ENCODE results near the gene DRG2. TPM values are rescaled to one million over a fixed set of nuclear protein-coding genes. Genes with fewer than 3 reads are reported as not detected.

The DRG2 gene
- total and polyA plus RNA-seq, 2 of the 13 experiments (the other 11 are each of a cell fraction or from before 2014, with no cell fraction given), result 20.1 to 26.6 TPM

- TF ChIP-seq RNF219 (CRISPR knock-in tag; IDR thresholded peaks at IDR 0.05), result no peak
- peak; percentile 36; the same call in 1 of the 2 replicates for TF ChIP-seq ZKSCAN1 (IDR thresholded peaks at IDR 0.05; ENCODE audit: low read length)
- TF ChIP-seq ZNF331 (CRISPR knock-in tag; IDR thresholded peaks at IDR 0.05), result 0 out of 2 replicates have a peak, but pooled peaks have one; percentile 39
- TF ChIP-seq, protein P1, sequence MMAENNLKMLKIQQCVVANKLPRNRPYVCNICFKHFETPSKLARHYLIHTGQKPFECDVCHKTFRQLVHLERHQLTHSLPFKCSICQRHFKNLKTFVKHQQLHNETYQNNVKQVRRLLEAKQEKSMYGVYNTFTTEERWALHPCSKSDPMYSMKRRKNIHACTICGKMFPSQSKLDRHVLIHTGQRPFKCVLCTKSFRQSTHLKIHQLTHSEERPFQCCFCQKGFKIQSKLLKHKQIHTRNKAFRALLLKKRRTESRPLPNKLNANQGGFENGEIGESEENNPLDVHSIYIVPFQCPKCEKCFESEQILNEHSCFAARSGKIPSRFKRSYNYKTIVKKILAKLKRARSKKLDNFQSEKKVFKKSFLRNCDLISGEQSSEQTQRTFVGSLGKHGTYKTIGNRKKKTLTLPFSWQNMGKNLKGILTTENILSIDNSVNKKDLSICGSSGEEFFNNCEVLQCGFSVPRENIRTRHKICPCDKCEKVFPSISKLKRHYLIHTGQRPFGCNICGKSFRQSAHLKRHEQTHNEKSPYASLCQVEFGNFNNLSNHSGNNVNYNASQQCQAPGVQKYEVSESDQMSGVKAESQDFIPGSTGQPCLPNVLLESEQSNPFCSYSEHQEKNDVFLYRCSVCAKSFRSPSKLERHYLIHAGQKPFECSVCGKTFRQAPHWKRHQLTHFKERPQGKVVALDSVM (CRISPR knock-in tag; IDR thresholded peaks at IDR 0.05), result 0 out of 2 replicates have a peak, but pooled peaks have one; percentile 33
- peak; percentile 82; the same call in 1 of the 2 replicates for TF ChIP-seq ZBTB7B (CRISPR knock-in tag; IDR thresholded peaks at IDR 0.05)
- TF ChIP-seq ZFY (CRISPR knock-in tag; IDR thresholded peaks at IDR 0.05), result peak; percentile 57
- 0 out of 4 replicates have a peak, but pooled peaks of 1 of the 2 experiments have one; percentile 13 for TF ChIP-seq NR2F1 (CRISPR knock-in tag; IDR thresholded peaks at IDR 0.05)
- peak; percentile 25; the same call in 1 of the 2 replicates for TF ChIP-seq CREM (IDR thresholded peaks at IDR 0.05)
- TF ChIP-seq CREM (CRISPR knock-in tag; IDR thresholded peaks at IDR 0.05), result no peak
- no peak for TF ChIP-seq SOX13 (IDR thresholded peaks at IDR 0.05)
- peak in 1 of 2 experiments; percentile 43; a peak in 1 of 4 replicates for TF ChIP-seq SOX13 (CRISPR knock-in tag; conservative IDR thresholded peaks at IDR 0.05 in 1 of 2, IDR thresholded peaks at IDR 0.05 in 1 of 2)
- TF ChIP-seq TARDBP (CRISPR knock-in tag; IDR thresholded peaks at IDR 0.05), result peak; percentile 58; the same call in 1 of the 2 replicates
- TF ChIP-seq, protein P2, sequence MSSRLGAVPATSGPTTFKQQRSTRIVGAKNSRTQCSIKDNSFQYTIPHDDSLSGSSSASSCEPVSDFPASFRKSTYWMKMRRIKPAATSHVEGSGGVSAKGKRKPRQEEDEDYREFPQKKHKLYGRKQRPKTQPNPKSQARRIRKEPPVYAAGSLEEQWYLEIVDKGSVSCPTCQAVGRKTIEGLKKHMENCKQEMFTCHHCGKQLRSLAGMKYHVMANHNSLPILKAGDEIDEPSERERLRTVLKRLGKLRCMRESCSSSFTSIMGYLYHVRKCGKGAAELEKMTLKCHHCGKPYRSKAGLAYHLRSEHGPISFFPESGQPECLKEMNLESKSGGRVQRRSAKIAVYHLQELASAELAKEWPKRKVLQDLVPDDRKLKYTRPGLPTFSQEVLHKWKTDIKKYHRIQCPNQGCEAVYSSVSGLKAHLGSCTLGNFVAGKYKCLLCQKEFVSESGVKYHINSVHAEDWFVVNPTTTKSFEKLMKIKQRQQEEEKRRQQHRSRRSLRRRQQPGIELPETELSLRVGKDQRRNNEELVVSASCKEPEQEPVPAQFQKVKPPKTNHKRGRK (CRISPR knock-in tag; IDR thresholded peaks at IDR 0.05), result no peak
- TF ChIP-seq, protein P3, sequence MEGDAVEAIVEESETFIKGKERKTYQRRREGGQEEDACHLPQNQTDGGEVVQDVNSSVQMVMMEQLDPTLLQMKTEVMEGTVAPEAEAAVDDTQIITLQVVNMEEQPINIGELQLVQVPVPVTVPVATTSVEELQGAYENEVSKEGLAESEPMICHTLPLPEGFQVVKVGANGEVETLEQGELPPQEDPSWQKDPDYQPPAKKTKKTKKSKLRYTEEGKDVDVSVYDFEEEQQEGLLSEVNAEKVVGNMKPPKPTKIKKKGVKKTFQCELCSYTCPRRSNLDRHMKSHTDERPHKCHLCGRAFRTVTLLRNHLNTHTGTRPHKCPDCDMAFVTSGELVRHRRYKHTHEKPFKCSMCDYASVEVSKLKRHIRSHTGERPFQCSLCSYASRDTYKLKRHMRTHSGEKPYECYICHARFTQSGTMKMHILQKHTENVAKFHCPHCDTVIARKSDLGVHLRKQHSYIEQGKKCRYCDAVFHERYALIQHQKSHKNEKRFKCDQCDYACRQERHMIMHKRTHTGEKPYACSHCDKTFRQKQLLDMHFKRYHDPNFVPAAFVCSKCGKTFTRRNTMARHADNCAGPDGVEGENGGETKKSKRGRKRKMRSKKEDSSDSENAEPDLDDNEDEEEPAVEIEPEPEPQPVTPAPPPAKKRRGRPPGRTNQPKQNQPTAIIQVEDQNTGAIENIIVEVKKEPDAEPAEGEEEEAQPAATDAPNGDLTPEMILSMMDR (CRISPR knock-in tag; IDR thresholded peaks at IDR 0.05), result 0 out of 2 replicates have a peak, but pooled peaks have one; percentile 2
- peak; percentile 87 for TF ChIP-seq PITX1 (CRISPR knock-in tag; IDR thresholded peaks at IDR 0.05)
- TF ChIP-seq, protein P4, sequence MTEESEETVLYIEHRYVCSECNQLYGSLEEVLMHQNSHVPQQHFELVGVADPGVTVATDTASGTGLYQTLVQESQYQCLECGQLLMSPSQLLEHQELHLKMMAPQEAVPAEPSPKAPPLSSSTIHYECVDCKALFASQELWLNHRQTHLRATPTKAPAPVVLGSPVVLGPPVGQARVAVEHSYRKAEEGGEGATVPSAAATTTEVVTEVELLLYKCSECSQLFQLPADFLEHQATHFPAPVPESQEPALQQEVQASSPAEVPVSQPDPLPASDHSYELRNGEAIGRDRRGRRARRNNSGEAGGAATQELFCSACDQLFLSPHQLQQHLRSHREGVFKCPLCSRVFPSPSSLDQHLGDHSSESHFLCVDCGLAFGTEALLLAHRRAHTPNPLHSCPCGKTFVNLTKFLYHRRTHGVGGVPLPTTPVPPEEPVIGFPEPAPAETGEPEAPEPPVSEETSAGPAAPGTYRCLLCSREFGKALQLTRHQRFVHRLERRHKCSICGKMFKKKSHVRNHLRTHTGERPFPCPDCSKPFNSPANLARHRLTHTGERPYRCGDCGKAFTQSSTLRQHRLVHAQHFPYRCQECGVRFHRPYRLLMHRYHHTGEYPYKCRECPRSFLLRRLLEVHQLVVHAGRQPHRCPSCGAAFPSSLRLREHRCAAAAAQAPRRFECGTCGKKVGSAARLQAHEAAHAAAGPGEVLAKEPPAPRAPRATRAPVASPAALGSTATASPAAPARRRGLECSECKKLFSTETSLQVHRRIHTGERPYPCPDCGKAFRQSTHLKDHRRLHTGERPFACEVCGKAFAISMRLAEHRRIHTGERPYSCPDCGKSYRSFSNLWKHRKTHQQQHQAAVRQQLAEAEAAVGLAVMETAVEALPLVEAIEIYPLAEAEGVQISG (CRISPR knock-in tag; IDR thresholded peaks at IDR 0.05), result no peak; the same call in 1 of the 2 replicates
These were observed 50.5 kb downstream of the DRG2 start (continued) for GRCh38 chr17:18138065-18138749.

Data from HepG2 (cell line).